ENCODE measurements around the gene MCOLN1.

DNA sequence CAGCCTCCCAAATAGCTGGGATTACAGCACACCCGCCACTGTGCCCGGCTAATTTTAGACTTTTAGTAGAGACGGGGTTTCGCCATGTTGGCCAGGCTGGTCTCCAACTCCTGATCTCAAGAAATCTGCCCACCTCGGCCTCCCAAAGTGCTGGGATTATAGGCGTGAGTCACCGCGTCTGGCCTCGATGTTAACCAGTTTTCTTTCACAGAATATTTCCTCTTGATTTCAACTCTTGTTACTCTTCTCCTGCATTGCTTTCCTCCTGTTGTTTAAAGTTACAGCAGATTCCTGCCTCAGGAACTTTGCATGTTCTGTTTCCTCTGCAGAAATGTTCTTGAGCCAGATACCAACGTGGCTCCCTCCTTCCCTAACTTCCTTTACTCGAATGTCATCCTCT, 29.9 kb upstream of the MCOLN1 start:
- TF ChIP-seq, protein P1, sequence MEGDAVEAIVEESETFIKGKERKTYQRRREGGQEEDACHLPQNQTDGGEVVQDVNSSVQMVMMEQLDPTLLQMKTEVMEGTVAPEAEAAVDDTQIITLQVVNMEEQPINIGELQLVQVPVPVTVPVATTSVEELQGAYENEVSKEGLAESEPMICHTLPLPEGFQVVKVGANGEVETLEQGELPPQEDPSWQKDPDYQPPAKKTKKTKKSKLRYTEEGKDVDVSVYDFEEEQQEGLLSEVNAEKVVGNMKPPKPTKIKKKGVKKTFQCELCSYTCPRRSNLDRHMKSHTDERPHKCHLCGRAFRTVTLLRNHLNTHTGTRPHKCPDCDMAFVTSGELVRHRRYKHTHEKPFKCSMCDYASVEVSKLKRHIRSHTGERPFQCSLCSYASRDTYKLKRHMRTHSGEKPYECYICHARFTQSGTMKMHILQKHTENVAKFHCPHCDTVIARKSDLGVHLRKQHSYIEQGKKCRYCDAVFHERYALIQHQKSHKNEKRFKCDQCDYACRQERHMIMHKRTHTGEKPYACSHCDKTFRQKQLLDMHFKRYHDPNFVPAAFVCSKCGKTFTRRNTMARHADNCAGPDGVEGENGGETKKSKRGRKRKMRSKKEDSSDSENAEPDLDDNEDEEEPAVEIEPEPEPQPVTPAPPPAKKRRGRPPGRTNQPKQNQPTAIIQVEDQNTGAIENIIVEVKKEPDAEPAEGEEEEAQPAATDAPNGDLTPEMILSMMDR (IDR thresholded peaks at IDR 0.05; ENCODE audit: poor library complexity), result no peak
- TF ChIP-seq EZH2 (IDR thresholded peaks at IDR 0.05; ENCODE audit: borderline replicate concordance) (no peak), EZH2phosphoT487 (IDR thresholded peaks at IDR 0.05; ENCODE audit: low read depth, severe bottlenecking, unreplicated experiment) (no peak)

Measured in hepatocyte (in vitro differentiated cells).